H9 (cell line): ENCODE data around the gene TREML1. TPM values are rescaled to one million over a fixed set of nuclear protein-coding genes. Genes with fewer than 3 reads are reported as not detected.

Experiments
- DNase-seq: peaks from one replicate; pipeline ENCODE4 v3.0.0-alpha.2; 2017
- H2AFZ ChIP-seq: one replicate; pipeline ENCODE4 v1.6.1; 2013; ENCODE audit warnings: mild to moderate bottlenecking, low read length, control low read depth, moderate library complexity
- H2AK5ac ChIP-seq: 2 replicates; pipeline ENCODE4 v1.6.1; 2013; ENCODE audit warnings: low read length, control low read depth, mixed read lengths; ENCODE audit not compliant: insufficient read length
- H2BK120ac ChIP-seq: one replicate; pipeline ENCODE4 v1.6.1; 2013; ENCODE audit warnings: low read depth, mild to moderate bottlenecking, low read length, control low read depth, inconsistent platforms; ENCODE audit not compliant: poor library complexity, severe bottlenecking
- H2BK12ac ChIP-seq: 2 replicates; pipeline ENCODE4 v1.6.1; 2013; ENCODE audit warnings: low read length, control low read depth, mixed read lengths, low read depth; ENCODE audit not compliant: insufficient read length
- H2BK15ac ChIP-seq: 2 replicates; pipeline ENCODE4 v1.6.1; 2013; ENCODE audit warnings: low read depth, low read length, control low read depth
- H2BK20ac ChIP-seq: one replicate; pipeline ENCODE4 v1.6.1; 2013; ENCODE audit warnings: low read depth, mild to moderate bottlenecking, low read length, control low read depth, inconsistent platforms; ENCODE audit not compliant: poor library complexity, severe bottlenecking
- H2BK5ac ChIP-seq: 2 replicates; pipeline ENCODE4 v1.6.1; 2013; ENCODE audit warnings: low read length, control low read depth, mixed read lengths; ENCODE audit not compliant: insufficient read length
- H3K14ac ChIP-seq: 2 replicates; pipeline ENCODE4 v1.6.1; 2013; ENCODE audit warnings: low read length, control low read depth; ENCODE audit not compliant: insufficient read depth
- H3K18ac ChIP-seq: 2 replicates; pipeline ENCODE4 v1.6.1; 2013; ENCODE audit warnings: low read depth, mild to moderate bottlenecking, mixed read lengths, low read length, control low read depth; ENCODE audit not compliant: insufficient read length
- H3K23ac ChIP-seq: 2 replicates; pipeline ENCODE4 v1.6.1; 2013; ENCODE audit warnings: low read length, control low read depth, mixed read lengths, low read depth; ENCODE audit not compliant: insufficient read length
- H3K23me2 ChIP-seq: 2 replicates; pipeline ENCODE4 v1.6.1; 2013; ENCODE audit warnings: low read depth, mild to moderate bottlenecking, mixed read lengths, low read length, control low read depth; ENCODE audit not compliant: insufficient read length, poor library complexity, severe bottlenecking
- H3K27ac ChIP-seq: 2 replicates; pipeline ENCODE4 v1.5.1; 2013; ENCODE audit warnings: low read length, control low read depth, mixed read lengths, low read depth; ENCODE audit not compliant: insufficient read length
- H3K27me3 ChIP-seq: 2 replicates; pipeline ENCODE4 v1.6.1; 2013; ENCODE audit warnings: low read length, control low read depth, inconsistent platforms; ENCODE audit not compliant: insufficient read depth
- H3K4ac ChIP-seq: 2 replicates; pipeline ENCODE4 v1.6.1; 2013; ENCODE audit warnings: low read depth, mild to moderate bottlenecking, control low read depth, inconsistent platforms, low read length, moderate library complexity
- H3K4me1 ChIP-seq: 2 replicates; pipeline ENCODE4 v1.6.1; 2013; ENCODE audit warnings: low read length, control low read depth, inconsistent platforms; ENCODE audit not compliant: insufficient read depth
- H3K4me2 ChIP-seq: 2 replicates; pipeline ENCODE4 v1.6.1; 2013; ENCODE audit warnings: low read length, control low read depth, mixed read lengths; ENCODE audit not compliant: insufficient read length, insufficient read depth
- H3K56ac ChIP-seq: 2 replicates; pipeline ENCODE4 v1.6.1; 2013; ENCODE audit warnings: low read depth, mild to moderate bottlenecking, mixed read lengths, low read length, control low read depth; ENCODE audit not compliant: insufficient read length
- H3K79me1 ChIP-seq: 2 replicates; pipeline ENCODE4 v1.6.1; 2013; ENCODE audit warnings: low read depth, mild to moderate bottlenecking, moderate library complexity, low read length, control low read depth, inconsistent platforms; ENCODE audit not compliant: insufficient read depth, poor library complexity, severe bottlenecking
- H3K79me2 ChIP-seq: 2 replicates; pipeline ENCODE4 v1.6.1; 2013; ENCODE audit warnings: low read length, control low read depth, inconsistent platforms; ENCODE audit not compliant: insufficient read depth
- H3K9ac ChIP-seq: 2 replicates; pipeline ENCODE4 v1.6.1; 2013; ENCODE audit warnings: low read length, control low read depth, mixed read lengths; ENCODE audit not compliant: insufficient read length; ENCODE audit errors: extremely low read depth
- H3K9me3 ChIP-seq: one replicate; pipeline ENCODE4 v1.6.1; 2013; ENCODE audit warnings: low read depth, low read length, inconsistent platforms; ENCODE audit not compliant: control insufficient read depth
- H3T11ph ChIP-seq: one replicate; pipeline ENCODE4 v1.6.1; 2013; ENCODE audit warnings: mild to moderate bottlenecking, low read length, control low read depth, inconsistent platforms
- H4K20me1 ChIP-seq: one replicate; pipeline ENCODE4 v1.6.1; 2013; ENCODE audit not compliant: control insufficient read depth, insufficient read length, insufficient read depth
- H4K5ac ChIP-seq: 2 replicates; pipeline ENCODE4 v1.6.1; 2013; ENCODE audit warnings: low read depth, mild to moderate bottlenecking, mixed read lengths, low read length, control low read depth; ENCODE audit not compliant: insufficient read length
- H4K8ac ChIP-seq: replicated peaks from 2 replicates; pipeline ENCODE4 v1.6.1; 2013; ENCODE audit warnings: low read length, control low read depth, mixed read lengths, low read depth; ENCODE audit not compliant: insufficient read length
- H4K91ac ChIP-seq: 2 replicates; pipeline ENCODE4 v1.6.1; 2013; ENCODE audit warnings: low read depth, mild to moderate bottlenecking, moderate library complexity, mixed read lengths, low read length, control low read depth; ENCODE audit not compliant: insufficient read length
- H3K27ac Mint-ChIP-seq, 3 experiments: 2 replicates in 2 of 3; 3 replicates in 1 of 3; pipeline ENCODE4 v1.8.0; 2020 to 2021; ENCODE audit warnings: mixed read lengths in 3 of 3, mild to moderate bottlenecking in 1 of 3, moderate library complexity in 1 of 3
- H3K27me3 Mint-ChIP-seq: 2 replicates; pipeline ENCODE4 v1.8.0; 2021; ENCODE audit warnings: low read depth, mild to moderate bottlenecking, moderate library complexity, mixed read lengths
- H3K36me3 Mint-ChIP-seq, 3 experiments: 2 replicates in 2 of 3; 3 replicates in 1 of 3; pipeline ENCODE4 v1.8.0; 2020 to 2021; ENCODE audit warnings: low read depth in 3 of 3, mixed read lengths in 3 of 3; ENCODE audit not compliant: insufficient read depth in 1 of 3
- H3K4me1 Mint-ChIP-seq, 2 experiments: 2 replicates each; pipeline ENCODE4 v1.8.0; 2020; ENCODE audit warnings: mixed read lengths in 2 of 2
- H3K4me3 Mint-ChIP-seq, 2 experiments: 2 replicates in 1 of 2; 3 replicates in 1 of 2; pipeline ENCODE4 v1.8.0; 2020 to 2021; ENCODE audit warnings: mild to moderate bottlenecking in 2 of 2, mixed read lengths in 2 of 2, moderate library complexity in 1 of 2
- H3K9me3 Mint-ChIP-seq, 2 experiments: 2 replicates in 1 of 2; 3 replicates in 1 of 2; pipeline ENCODE4 v1.8.0; 2020; ENCODE audit warnings: mild to moderate bottlenecking in 2 of 2, mixed read lengths in 2 of 2, moderate library complexity in 1 of 2
- CTCF ChIP-seq: fragments of 200-600 bp; sonication (generic); conservative IDR thresholded peaks from 3 replicates; pipeline ENCODE4 v1.8.0; 2021; ENCODE audit warnings: antibody characterized with exemption, mild to moderate bottlenecking
- WGBS: extraction: QIAGEN DNeasy Blood & Tissue Kit; methylation state at CpG from one replicate; pipeline ENCODE4 v1.1.7; 2013; ENCODE audit warnings: missing lambda C conversion rate, low lambda C conversion rate, mixed read lengths; ENCODE audit not compliant: insufficient read length; ENCODE audit errors: extremely low coverage; 5-methylcytosine and 5-hydroxymethylcytosine counted together
- total RNA-seq: library from RNA; stranded (reverse); gene quantifications from 2 replicates; pipeline ENCODE4 v1.2.1, GENCODE V29; 2021

TREML1 gene
- total RNA-seq, 1 experiment from 2014 or later, result not detected

GRCh38 chr6:41159415-41160082 lies 5.4 kb upstream of the TREML1 start:
- Histone ChIP-seq H3K23me2 (no peaks in the 10 kb centered on the region), H3K23ac (no peak overlapping the region), H3K4ac (no peak overlapping the region), H3K56ac (no peak overlapping the region), H3K27me3 (no peaks in the 10 kb centered on the region; the same call in 1 of the 2 replicates), H3K14ac (no peak overlapping the region), H3T11ph (no peak overlapping the region), H3K27ac (no peak overlapping the region), H4K20me1 (no peaks in the 10 kb centered on the region), H2AFZ (no peak overlapping the region), H2BK12ac (no peak overlapping the region), H3K4me2 (no peak overlapping the region), H2BK5ac (no peak overlapping the region), H4K91ac (no peak overlapping the region), H3K9ac (no peak overlapping the region), H3K79me2 (no peaks in the 10 kb centered on the region), H2BK120ac (no peak overlapping the region), H2AK5ac (no peak overlapping the region), H3K4me1 (no peaks in the 10 kb centered on the region), H2BK20ac (no peak overlapping the region), H3K9me3 (no peaks in the 10 kb centered on the region), H4K8ac (no peak overlapping the region), H4K5ac (no peak overlapping the region), H3K79me1 (no peaks in the 10 kb centered on the region), H3K18ac (no peak overlapping the region), H2BK15ac (no peak overlapping the region)
- H3K9me3 Mint-ChIP-seq, result no peaks in the 10 kb centered on the region
- TF ChIP-seq CTCF, result no peak
- no peak overlapping the region for H3K27ac Mint-ChIP-seq
- WGBS, result no CpG with 5 or more reads among the region's 12 CpGs
- no peaks in the 10 kb centered on the region for H3K36me3 Mint-ChIP-seq
- no peak overlapping the region for H3K4me3 Mint-ChIP-seq
- peaks cover 3% of the 10 kb centered on the region for H3K27me3 Mint-ChIP-seq
- peaks cover 3 to 7% of the 10 kb centered on the region in 2 experiments; a peak in 2 of 4 replicates for H3K4me1 Mint-ChIP-seq
- no peak for DNase-seq
